Stimulated activated CD8-positive, alpha-beta memory T cell treated with anti-CD3 and anti-CD28 coated beads, Interleukin-12 subunit alpha, Interleukin-12 subunit beta, amount 100 ng/mL, for 1 hour (primary cell): ENCODE results near the gene KIAA0232.
"Not testable (repeated sequence)": the region's sequence is repeated elsewhere in the genome, so short reads cannot be mapped to it uniquely, and the experiment has no call there.

Source experiments
- DNase-seq: peaks from one replicate; pipeline ENCODE4 v3.0.0-alpha.2; 2020; ENCODE audit warnings: low read depth

KIAA0232 gene

GRCh38 chr4:6754481-6755087 is 27.9 kb upstream of the KIAA0232 start:
- DNase-seq: no peak

GRCh38 chr4:6755088-6755753 is 27.3 kb upstream of the KIAA0232 start:
- DNase-seq: no peak

DNA sequence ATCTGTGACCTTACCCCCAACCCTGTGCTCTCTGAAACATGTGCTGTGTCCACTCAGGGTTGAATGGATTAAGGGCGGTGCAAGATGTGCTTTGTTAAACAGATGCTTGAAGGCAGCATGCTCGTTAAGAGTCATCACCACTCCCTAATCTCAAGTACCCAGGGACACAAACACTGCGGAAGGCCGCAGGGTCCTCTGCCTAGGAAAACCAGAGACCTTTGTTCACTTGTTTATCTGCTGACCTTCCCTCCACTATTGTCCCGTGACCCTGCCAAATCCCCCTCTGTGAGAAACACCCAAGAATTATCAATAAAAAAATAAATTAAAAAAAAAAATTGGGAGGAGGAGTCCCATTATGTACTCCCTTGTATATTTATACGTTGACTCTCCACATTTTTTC is 26.2 kb upstream of the KIAA0232 start:
- DNase-seq: not testable (repeated sequence)

DNA sequence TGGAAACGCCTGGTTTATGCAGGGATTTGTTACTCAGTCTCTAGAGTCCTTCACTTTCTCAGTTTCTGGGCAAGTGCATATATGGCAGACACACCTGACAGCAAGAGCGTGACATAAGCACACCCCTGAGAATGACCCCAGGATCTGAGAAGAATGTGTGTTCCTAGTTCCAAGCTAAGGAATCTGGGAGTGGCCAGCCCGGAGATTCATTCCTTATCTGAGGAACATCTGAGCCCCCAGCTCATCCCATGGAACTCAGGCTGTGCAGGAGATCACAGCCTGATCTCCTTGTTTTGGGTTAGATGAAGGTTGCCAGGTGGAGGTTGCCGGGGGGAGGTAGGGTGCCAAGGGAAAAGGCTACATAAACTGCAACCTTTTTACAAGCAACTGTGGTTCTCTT is 23.8 kb upstream of the KIAA0232 start:
- DNase-seq: no peak

GRCh38 chr4:6760865-6761264 is 21.7 kb upstream of the KIAA0232 start:
- DNase-seq: no peak

GRCh38 chr4:6761649-6762615 is 20.6 kb upstream of the KIAA0232 start:
- peak; percentile 11 for DNase-seq

- no peak for DNase-seq
These were observed 19.1 kb upstream of the KIAA0232 start for GRCh38 chr4:6763330-6763851.

GRCh38 chr4:6764976-6765620 is 17.4 kb upstream of the KIAA0232 start:
- DNase-seq: no peak

- DNase-seq: no peak
These were observed 16.8 kb upstream of the KIAA0232 start for GRCh38 chr4:6765703-6766102.

DNA sequence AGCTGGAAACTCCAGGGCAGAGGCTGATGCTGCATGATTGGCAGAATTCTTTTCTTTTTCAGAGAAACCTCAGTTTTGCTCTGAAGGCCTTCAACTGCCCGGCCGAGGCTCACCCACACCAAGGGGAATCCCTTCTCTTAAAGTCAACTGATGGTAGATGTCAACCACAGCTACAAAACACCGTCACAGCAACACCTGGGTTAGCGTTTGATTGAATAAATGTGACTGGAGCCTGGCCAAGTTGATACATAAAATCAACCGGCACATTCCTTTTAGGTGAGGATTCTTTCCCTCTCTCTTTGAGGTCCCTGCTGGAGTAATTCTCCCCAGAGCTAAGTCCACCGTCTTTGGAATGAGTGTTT is 15.2 kb upstream of the KIAA0232 start:
- DNase-seq: no peak

DNA sequence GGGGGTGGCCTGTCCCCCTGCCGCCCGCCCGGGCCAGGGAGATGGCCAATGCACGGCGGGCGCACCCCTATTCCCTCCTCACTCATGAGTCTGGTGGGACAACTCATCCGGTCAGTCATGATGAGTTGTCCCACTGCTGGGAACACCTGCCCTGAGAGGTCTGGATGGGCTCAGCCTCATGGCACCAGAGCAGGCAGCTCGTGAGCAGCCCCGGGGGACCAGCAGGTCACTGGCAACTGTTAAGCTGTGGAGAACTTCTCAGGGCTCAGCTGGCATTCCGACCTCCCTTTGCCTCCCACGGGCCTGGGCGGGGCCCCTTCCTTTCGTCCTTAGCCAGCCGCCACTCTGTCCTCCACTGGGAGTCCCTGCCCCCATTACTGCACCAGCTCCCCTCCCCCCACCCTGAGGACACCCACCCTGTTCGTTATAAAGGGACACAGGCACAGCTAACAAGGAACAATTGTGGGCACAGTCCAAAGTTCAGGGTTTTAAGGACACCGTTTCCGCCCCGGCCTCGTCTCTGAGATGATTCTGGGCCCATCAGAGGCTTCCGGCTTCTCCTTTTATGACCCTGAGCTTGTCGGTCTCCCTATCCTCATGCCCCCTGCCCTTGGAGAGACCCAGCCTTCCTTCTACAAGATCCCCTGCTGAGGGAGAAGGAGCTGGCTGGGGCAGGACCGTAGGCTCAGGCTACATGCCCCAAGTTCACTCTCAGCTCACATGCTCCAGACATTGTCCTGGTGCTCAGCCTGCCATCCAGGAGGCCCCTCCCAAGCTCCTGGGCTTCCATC is 14.6 kb upstream of the KIAA0232 start:
- DNase-seq: no peak

- DNase-seq: no peak
These were observed 14.0 kb upstream of the KIAA0232 start for GRCh38 chr4:6768539-6768905.

GRCh38 chr4:6769233-6769988 is 13.1 kb upstream of the KIAA0232 start:
- DNase-seq: no peak

DNA sequence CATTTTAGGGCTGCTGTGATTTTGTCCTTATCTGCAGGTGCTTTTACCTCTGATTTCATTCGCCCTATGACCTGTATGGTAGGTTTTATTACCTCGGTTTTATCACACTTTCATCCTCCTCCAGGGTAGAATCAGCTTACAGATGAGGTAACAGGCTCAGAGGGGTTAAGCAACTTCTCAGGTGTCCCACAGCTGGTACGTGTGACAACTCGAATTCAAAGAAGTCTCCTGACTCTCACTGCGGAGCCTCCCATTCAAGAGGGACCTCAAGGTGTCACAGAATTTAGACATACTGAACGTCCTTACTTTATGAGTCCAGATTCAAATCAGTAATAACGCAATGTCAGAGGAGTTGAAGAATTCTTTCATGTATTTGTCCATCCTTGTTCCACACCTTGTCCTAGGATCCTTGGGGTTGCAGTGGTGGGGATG is 12.5 kb upstream of the KIAA0232 start:
- DNase-seq: no peak

DNA sequence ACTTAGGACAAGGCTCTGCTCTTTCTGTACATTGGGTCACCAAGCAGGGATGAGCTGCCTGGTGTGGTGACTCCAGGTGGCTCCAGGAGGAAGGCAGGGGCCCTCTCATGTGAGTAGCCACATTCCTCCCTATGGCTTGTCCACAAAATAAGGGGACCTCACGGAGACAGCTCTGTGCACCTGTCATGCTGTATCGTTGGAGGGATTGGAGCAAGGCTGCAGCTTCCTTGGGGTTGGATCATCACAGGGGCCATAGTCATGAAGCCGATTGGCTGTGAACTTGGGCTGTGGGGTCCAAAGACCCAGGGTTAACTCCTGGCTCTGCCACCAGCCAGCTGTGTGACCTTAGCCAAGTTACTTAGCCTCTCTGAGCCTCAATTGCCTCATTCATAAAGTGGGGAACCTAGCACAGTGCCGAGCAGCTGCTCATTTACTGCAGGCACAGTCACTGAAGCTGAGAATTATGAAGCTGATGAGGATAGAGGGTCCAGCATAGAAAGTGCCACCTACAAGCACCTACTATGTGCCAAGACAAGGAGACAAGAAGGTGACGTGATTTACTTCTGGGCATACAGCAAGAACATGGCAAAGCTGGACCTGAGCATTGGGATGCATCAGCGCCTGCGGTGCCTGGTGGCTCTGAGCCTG is 11.8 kb upstream of the KIAA0232 start:
- no peak for DNase-seq

GRCh38 chr4:6771229-6771671 is 11.3 kb upstream of the KIAA0232 start:
- DNase-seq: no peak

DNA sequence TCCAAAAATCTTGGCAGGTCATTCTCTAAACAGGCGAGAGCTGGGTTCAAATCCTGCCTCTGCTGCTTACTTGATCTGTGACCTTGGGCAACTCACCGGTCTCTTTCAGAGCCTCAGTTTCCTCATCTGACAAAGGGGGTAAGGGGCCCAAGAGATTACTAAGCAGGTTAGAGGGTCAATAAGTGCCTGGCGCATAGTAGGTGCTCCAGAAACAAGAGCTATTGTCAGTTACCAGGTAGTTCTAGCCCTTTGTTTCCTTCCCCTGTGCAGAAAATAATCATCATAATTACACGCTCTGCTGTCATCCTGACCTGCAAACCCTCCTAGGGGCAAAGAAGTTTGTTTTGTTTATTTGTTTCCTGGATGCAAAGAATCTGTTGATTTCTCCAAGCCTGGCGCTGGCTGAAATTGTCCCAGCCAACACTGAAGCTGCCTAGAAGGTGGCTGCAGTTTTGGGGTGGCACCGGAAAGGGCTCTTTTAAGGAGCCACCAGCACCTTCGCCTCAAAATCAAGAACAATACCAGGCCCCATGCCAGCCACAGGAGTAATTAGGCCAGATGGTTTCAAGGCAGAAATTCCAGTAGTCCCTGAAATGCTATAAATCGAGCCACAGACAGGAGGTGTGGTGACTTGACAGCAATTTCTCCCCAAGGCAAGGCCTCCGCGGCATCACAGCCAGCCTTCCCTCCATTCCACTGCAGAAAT is 10.2 kb upstream of the KIAA0232 start:
- no peak for DNase-seq

DNA sequence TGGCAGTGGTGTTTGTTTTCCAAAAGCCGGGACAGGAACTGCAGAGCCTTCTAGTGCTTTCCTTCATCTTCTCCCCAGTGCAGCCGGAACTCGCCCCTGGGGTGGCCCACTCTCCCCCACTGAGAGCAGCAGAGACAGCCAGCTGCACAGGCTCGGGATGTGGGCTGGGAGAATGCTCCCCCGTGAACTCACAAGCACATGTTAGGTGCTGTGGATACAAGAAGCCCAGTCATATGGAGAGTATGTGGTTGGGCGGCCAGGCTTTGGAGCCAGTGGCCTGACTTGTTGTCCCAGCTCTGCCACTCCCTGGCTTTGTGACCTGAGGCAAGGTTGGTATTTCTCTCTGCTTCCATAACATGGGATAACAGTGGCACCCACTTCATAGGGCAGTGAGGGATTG is 9.4 kb upstream of the KIAA0232 start:
- no peak for DNase-seq
